ENCODE data around the gene CCDC142. TPM values are rescaled to one million over a fixed set of nuclear protein-coding genes. Genes with fewer than 3 reads are reported as not detected.

The CCDC142 gene
- total and polyA plus RNA-seq, 9 of the 15 experiments (the other 6 are each of a cell fraction or from before 2014, with no cell fraction given): 0.55 to 11.7 (median 7.2) TPM

DNA sequence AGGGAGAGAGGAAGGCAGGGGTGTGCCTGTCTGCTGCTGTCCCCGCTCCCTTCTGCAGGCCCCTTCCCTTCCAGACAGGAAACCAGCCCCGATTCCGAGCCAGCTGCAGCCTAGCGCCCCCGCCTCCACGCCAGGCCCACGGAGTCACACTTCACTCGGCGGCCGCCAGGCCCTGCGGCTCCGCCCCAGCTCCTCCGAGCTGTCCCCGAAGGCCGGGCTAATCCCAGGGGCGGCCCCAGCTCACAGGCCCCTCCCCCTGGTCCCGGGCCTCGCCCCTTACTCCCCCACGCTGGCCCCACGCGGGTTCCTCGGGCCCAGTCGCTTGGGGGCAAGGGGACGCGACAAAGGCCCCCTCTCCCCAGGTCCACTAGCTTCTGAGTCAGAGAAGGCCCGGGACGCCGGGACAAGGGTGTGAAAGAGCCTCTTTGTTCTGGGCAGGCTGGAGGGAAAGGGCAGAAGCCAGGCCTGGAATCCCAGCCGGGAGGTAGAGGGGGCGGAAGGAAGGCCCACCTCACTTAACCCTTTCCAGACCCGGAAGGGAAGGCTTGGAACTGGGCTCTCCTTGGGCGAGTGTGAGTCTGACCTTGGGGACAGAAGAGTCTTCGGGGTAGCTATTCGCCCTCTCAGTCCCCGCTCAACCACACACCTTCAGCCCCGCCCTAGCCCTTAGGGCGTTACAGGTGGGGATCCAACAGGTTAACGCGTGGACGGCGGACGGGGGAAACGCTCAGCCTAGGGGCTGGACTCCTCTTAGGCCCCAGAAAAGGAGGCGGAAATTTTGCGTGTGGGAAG lies 42.2 kb downstream of the CCDC142 start (continued):
- TF ChIP-seq SREBF2 (CRISPR knock-in tag; IDR thresholded peaks at IDR 0.05): no peak
- peak; percentile 68 for TF ChIP-seq CCNT2 (IDR thresholded peaks at IDR 0.05; ENCODE audit: borderline replicate concordance, extremely low read depth, insufficient read length, low read depth, low read length)
- no peak for TF ChIP-seq MCM2 (IDR thresholded peaks at IDR 0.05; ENCODE audit: low read depth)
- TF ChIP-seq SAFB2 (IDR thresholded peaks at IDR 0.05; ENCODE audit: borderline replicate concordance, low read depth, low read length, severe bottlenecking): no peak
- TF ChIP-seq, protein P1, sequence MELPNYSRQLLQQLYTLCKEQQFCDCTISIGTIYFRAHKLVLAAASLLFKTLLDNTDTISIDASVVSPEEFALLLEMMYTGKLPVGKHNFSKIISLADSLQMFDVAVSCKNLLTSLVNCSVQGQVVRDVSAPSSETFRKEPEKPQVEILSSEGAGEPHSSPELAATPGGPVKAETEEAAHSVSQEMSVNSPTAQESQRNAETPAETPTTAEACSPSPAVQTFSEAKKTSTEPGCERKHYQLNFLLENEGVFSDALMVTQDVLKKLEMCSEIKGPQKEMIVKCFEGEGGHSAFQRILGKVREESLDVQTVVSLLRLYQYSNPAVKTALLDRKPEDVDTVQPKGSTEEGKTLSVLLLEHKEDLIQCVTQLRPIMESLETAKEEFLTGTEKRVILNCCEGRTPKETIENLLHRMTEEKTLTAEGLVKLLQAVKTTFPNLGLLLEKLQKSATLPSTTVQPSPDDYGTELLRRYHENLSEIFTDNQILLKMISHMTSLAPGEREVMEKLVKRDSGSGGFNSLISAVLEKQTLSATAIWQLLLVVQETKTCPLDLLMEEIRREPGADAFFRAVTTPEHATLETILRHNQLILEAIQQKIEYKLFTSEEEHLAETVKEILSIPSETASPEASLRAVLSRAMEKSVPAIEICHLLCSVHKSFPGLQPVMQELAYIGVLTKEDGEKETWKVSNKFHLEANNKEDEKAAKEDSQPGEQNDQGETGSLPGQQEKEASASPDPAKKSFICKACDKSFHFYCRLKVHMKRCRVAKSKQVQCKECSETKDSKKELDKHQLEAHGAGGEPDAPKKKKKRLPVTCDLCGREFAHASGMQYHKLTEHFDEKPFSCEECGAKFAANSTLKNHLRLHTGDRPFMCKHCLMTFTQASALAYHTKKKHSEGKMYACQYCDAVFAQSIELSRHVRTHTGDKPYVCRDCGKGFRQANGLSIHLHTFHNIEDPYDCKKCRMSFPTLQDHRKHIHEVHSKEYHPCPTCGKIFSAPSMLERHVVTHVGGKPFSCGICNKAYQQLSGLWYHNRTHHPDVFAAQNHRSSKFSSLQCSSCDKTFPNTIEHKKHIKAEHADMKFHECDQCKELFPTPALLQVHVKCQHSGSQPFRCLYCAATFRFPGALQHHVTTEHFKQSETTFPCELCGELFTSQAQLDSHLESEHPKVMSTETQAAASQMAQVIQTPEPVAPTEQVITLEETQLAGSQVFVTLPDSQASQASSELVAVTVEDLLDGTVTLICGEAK (IDR thresholded peaks at IDR 0.05): peak; percentile 69; the same call in 1 of the 2 replicates
- TF ChIP-seq, protein P1 (CRISPR knock-in tag; IDR thresholded peaks at IDR 0.05): no peak
- TF ChIP-seq, protein P2, sequence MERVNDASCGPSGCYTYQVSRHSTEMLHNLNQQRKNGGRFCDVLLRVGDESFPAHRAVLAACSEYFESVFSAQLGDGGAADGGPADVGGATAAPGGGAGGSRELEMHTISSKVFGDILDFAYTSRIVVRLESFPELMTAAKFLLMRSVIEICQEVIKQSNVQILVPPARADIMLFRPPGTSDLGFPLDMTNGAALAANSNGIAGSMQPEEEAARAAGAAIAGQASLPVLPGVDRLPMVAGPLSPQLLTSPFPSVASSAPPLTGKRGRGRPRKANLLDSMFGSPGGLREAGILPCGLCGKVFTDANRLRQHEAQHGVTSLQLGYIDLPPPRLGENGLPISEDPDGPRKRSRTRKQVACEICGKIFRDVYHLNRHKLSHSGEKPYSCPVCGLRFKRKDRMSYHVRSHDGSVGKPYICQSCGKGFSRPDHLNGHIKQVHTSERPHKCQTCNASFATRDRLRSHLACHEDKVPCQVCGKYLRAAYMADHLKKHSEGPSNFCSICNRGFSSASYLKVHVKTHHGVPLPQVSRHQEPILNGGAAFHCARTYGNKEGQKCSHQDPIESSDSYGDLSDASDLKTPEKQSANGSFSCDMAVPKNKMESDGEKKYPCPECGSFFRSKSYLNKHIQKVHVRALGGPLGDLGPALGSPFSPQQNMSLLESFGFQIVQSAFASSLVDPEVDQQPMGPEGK (CRISPR knock-in tag; IDR thresholded peaks at IDR 0.05; ENCODE audit: borderline replicate concordance): no peak
- no peak for TF ChIP-seq ZNF347 (CRISPR knock-in tag; IDR thresholded peaks at IDR 0.05; ENCODE audit: low read depth)
- TF ChIP-seq RFX7 (CRISPR knock-in tag; IDR thresholded peaks at IDR 0.05): no peak
- 0 out of 4 replicates have a peak, but pooled peaks of 1 of the 2 experiments have one; percentile 19 for TF ChIP-seq RAD21 (CRISPR knock-in tag; conservative IDR thresholded peaks at IDR 0.05 in 1 of 2, IDR thresholded peaks at IDR 0.05 in 1 of 2)
- peak; percentile 71 for TF ChIP-seq SUPT5H (IDR thresholded peaks at IDR 0.05)
- no peak for TF ChIP-seq CBFB (CRISPR knock-in tag; IDR thresholded peaks at IDR 0.05)
- TF ChIP-seq, protein P3, sequence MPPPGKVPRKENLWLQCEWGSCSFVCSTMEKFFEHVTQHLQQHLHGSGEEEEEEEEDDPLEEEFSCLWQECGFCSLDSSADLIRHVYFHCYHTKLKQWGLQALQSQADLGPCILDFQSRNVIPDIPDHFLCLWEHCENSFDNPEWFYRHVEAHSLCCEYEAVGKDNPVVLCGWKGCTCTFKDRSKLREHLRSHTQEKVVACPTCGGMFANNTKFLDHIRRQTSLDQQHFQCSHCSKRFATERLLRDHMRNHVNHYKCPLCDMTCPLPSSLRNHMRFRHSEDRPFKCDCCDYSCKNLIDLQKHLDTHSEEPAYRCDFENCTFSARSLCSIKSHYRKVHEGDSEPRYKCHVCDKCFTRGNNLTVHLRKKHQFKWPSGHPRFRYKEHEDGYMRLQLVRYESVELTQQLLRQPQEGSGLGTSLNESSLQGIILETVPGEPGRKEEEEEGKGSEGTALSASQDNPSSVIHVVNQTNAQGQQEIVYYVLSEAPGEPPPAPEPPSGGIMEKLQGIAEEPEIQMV (tag; conservative IDR thresholded peaks at IDR 0.05; ENCODE audit: low read depth): no peak
- TF ChIP-seq HSF4 (CRISPR knock-in tag; IDR thresholded peaks at IDR 0.05; ENCODE audit: borderline replicate concordance): no peak

All from K562 (cell line).